HG02763 (cell line): ENCODE results near the gene RAB40B.

Source experiments
- ATAC-seq: cut with Tn5 transposase; IDR thresholded peaks from one replicate; pipeline ENCODE4 v1.9.1; 2021; ENCODE audit warnings: mild to moderate bottlenecking, moderate library complexity; ENCODE audit not compliant: unreplicated experiment

Gene RAB40B

DNA sequence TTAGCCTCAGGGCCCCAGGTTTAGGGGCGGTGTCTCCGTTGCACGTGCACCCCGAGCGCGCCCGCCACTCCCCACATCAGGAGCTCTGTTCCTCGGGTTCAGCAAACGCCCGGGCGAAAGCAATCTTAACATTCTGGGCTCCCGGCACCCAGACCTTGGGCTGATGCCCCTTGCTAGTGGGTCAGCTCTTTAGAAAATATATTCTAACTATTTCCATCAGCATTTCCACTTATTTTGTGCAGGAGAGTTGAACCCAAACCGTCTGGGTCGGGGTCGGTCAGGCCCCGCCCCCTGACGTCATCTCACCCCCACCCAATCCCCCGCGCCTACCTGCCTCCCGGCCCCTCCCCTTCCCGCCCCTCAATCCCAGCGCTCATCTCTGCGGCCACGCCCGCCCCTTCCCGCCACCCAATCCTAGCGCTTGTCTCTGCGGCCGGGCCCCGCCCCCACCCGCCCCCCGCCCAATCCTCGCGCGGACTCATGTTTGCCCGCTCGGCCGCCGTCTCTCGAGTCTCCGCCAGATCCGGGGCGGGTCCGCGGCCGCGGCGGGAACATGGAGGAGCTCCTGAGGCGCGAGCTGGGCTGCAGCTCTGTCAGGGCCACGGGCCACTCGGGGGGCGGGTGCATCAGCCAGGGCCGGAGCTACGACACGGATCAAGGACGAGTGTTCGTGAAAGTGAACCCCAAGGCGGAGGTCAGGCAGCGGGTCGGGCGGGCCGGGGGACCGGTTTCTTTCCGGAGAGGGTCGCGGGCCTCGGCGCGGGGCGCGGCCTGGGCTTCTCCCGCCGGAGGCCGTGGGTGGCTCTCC is 17.9 kb upstream of the RAB40B start, which contains the start of gene FN3KRP:
Gene FN3KRP, plus strand, starts transcription at position 504 of the 808 bp plus-strand sequence. Its CDS starts 50 bp downstream, at position 554.
- ATAC-seq, result peak; percentile 75

DNA sequence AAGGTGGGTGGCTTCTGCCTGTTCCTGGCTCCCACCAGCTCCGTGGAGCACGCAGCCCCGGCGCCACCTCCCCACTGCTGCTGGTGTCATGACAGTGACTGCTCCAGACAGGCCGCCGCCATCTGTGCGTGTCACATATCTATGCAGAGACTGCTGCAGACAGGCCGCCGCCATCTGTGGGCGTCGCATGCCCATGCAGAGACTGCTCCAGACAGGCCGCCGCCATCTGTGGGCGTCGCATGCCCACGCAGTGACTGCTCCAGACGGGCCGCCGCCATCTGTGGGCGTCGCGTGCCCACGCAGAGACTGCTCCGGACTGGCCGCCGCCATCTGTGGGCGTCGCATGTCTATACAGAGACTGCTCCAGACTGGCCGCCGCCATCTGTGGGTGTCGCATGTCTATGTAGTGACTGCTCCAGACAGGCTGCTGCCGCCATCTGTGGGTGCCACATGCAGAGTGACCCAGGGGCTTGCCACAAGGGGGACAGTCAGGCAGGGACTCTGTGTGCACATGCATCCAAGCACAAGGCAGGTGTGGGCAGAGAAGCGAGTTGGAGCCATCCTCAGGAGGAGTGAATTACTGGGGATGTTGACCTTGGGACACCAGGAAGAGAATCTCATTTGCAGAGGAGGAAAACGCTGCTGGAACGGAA is 14.7 kb upstream of the RAB40B start:
- ATAC-seq, result no peak

DNA sequence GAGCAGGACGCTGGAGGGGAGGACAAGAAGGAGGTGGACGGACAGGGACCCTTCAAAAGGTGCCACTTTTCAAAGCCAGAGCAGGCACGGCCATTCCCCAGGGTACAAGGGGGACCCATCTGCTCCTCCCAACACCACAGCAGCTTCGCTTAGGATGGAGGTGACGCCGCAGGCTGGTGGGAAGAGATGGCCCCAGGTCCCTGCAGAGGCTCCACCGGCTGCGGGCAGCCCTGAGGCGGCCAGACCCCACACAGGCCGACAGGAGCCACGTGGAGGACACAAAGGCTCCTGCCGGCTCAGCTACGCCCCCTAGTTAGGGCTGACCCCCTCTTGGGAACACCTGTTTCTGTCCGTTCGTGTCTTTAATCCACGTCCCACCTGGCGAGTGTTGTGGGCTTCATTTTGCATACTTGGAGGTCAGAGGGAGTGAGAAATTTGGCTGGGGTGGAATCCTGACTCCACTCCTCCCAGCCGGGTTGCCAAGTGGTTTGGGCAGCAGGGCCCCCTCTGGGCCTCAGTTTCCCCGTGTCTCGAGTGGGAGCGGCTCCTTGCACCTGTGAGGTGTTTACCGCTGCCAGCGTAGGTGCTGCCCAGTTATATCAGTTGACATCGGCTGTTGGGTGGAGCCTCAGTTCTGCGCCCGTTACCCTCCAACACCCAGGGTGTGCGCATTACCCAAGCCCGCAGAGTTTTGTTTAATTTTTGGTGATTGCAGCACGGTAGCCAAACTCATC is 12.2 kb upstream of the RAB40B start:
- no peak for ATAC-seq

GRCh38 chr17:82709676-82710498 is 11.4 kb upstream of the RAB40B start:
- no peak for ATAC-seq

- no peak for ATAC-seq
These were observed 10.7 kb upstream of the RAB40B start for GRCh38 chr17:82709024-82709675.

DNA sequence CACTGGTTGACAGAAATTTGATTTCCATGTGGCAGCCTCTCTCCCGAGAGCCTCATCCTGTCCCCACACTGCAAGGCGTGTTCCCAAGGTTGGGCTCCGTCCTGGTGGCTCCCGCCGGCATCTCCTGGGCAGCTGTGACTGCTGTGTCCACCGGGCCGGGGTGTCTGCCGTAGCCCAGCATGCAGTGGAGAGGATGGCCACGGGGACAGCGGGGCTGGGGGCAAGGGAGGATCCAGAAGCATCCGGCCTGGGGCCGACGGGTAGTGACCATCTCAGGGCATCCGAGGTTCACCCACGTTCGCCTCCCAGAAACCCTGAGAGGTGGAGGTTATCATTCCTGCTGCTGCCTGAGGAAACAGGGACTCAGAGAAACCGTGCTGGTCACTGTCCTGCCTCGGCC is 7.3 kb upstream of the RAB40B start:
- no peak for ATAC-seq

GRCh38 chr17:82704886-82705285 is 6.4 kb upstream of the RAB40B start:
- no peak for ATAC-seq

DNA sequence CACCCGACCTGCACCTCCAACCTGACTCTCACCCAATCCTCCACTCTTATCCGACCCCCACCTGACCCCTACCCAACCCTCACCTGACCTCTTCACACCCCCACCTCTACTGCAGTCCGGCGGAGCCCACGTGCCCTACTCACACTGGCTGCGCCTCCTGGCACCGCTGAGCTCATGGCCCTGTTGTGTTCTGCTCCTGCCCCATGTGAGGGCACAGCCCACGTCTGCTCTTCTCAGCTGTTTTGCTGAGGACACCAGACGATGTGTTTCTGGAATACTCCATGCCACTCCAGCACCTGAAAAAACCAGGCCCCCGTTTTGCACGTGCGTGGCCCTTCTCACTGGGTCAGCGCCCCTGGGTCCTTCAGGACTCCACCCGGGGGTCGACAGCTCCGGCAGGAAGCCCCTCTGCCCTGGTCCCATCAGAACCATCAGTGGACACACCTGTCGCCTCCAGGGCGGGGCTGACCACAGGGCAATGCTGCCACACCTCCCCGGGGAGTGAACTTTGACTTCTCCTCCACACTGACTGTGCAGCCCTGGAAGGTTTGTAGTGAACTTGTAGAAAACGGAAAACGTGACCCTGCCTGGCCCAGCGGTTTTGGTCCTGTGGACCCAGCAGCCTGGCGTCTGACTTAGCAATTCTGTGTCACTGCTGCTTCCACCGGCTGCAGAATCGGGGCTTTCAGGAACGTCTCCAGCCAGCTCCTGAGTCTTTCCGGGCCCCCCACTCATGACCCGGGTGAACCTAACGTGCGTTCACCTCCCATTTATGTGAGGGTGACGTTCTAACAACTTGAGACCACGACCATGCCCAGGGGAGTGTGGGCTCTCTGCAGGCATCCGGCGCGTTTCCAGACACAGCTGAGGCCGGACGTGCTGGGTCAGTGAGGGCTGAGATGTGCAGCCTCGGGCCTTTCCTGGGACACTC is 5.7 kb upstream of the RAB40B start:
- ATAC-seq, result no peak

GRCh38 chr17:82703036-82703745 is 4.7 kb upstream of the RAB40B start:
- ATAC-seq, result no peak

GRCh38 chr17:82702231-82702927 is 3.9 kb upstream of the RAB40B start:
- no peak for ATAC-seq

GRCh38 chr17:82699551-82699950 is 1.1 kb upstream of the RAB40B start:
- ATAC-seq, result no peak

- ATAC-seq, result no peak
These were observed 510 bp upstream of the RAB40B start for GRCh38 chr17:82698974-82699442.

DNA sequence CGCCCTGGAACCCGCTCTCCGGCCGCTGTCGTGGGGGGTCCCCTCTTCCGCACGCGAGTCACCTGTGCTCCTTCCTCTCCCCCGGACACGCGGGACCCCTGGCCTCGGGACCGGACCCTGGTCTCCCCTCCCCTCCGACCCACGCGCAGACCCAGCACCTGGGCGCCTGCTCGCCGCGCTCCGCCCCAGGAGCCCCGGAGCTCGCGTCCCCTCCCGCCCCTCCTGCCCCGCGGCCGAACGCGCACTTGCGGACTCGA is 762 bp downstream of the RAB40B start:
- ATAC-seq, result no peak

GRCh38 chr17:82696916-82697807 is 1.3 kb downstream of the RAB40B start:
- ATAC-seq, result no peak

DNA sequence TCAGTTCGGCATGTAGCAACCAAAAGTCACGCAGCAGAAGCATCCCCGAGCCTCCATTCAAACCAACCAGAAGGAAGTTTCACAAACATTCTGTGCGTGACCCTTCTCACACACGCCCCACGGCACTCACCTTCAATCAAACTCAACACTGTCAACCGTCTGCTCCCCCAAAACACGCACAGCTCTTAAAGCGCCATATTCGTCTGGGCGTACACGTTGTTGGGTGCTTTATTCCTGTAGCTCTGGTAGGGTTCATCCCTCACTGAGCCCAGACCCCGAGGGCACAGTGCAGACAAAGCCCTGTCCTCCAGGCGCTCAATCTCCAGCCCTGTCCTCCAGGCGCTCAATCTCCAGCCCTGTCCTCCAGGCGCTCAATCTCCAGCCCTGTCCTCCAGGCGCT is 2.2 kb downstream of the RAB40B start:
- no peak for ATAC-seq

DNA sequence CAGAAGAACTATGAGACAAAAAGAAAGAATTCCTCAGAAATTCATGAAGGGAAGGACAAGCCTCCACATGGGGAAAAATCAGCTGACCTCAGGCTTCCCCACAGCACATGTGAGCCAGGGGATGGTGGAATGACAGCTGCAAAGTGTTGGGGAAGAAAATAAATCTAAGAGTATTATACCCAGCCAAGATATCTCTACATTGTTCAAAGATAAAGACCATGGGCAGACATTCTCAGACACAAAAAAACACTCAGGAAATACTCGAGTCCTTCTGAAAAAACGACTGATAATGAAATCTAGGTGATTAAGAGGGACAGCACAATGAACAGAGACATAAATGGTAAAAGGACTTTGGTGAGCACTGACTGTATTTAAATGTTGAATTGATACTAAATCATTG is 3.9 kb downstream of the RAB40B start:
- ATAC-seq, result no peak

GRCh38 chr17:82693168-82693867 is 5.2 kb downstream of the RAB40B start:
- ATAC-seq, result no peak
